H7 (cell line): Measurements from ENCODE around the gene LAMA3. TPM values are rescaled to one million over a fixed set of nuclear protein-coding genes. Genes with fewer than 3 reads are reported as not detected.
"Not testable (repeated sequence)": the region's sequence is repeated elsewhere in the genome, so short reads cannot be mapped to it uniquely, and the experiment has no call there.

Experiments
- DNase-seq: peaks from one replicate; pipeline ENCODE4 v3.0.0; 2012
- H3K27me3 ChIP-seq: 2 replicates; pipeline ENCODE4 v1.6.0; 2011; ENCODE audit warnings: mild to moderate bottlenecking, low read length; ENCODE audit not compliant: control insufficient read depth, insufficient read depth
- H3K36me3 ChIP-seq: replicated peaks from 2 replicates; pipeline ENCODE4 v1.5.1; 2011; ENCODE audit warnings: low read length; ENCODE audit not compliant: control insufficient read depth, insufficient read depth
- H3K4me3 ChIP-seq: 2 replicates; pipeline ENCODE4 v1.5.1; 2011; ENCODE audit warnings: low read depth, mild to moderate bottlenecking, control low read depth, low read length, moderate library complexity; ENCODE audit not compliant: insufficient read depth
- total RNA-seq: library from RNA; depleted of rRNA; stranded (reverse); fragments of >200 nt; shearing (Covaris generic); gene quantifications from 2 replicates; pipeline ENCODE4 v1.2.3, GENCODE V29; 2014

LAMA3 gene
- total RNA-seq, 1 experiment from 2014 or later, result 0.21 TPM

GRCh38 chr18:23704806-23705205 lies 15.6 kb downstream of the LAMA3 start:
- no peak for DNase-seq
- H3K36me3 ChIP-seq, result no peaks in the 10 kb centered on the region
- no peak overlapping the region for H3K4me3 ChIP-seq
- H3K27me3 ChIP-seq, result no peaks in the 10 kb centered on the region

- Histone ChIP-seq H3K36me3 (no peaks in the 10 kb centered on the region), H3K27me3 (no peaks in the 10 kb centered on the region), H3K4me3 (no peak overlapping the region)
- no peak for DNase-seq
These were observed 17.9 kb downstream of the LAMA3 start for GRCh38 chr18:23706971-23707640.

- H3K36me3 ChIP-seq, result no peaks in the 10 kb centered on the region
- no peak for DNase-seq
- no peaks in the 10 kb centered on the region for H3K27me3 ChIP-seq
- H3K4me3 ChIP-seq, result no peak overlapping the region
These were observed 20.8 kb downstream of the LAMA3 start for GRCh38 chr18:23710068-23710527.

- no peak for DNase-seq
- Histone ChIP-seq H3K27me3 (no peaks in the 10 kb centered on the region), H3K36me3 (no peaks in the 10 kb centered on the region), H3K4me3 (no peak overlapping the region)
These were observed 21.7 kb downstream of the LAMA3 start for GRCh38 chr18:23710946-23711345.

- no peaks in the 10 kb centered on the region for H3K36me3 ChIP-seq
- H3K4me3 ChIP-seq, result no peak overlapping the region
- DNase-seq, result no peak
- no peaks in the 10 kb centered on the region for H3K27me3 ChIP-seq
These were observed 22.2 kb downstream of the LAMA3 start for GRCh38 chr18:23711426-23711825.

GRCh38 chr18:23712445-23712844 lies 23.2 kb downstream of the LAMA3 start:
- H3K4me3 ChIP-seq, result no peak overlapping the region
- no peak for DNase-seq
- H3K36me3 ChIP-seq, result no peaks in the 10 kb centered on the region
- H3K27me3 ChIP-seq, result no peaks in the 10 kb centered on the region

GRCh38 chr18:23714576-23714975 lies 25.3 kb downstream of the LAMA3 start:
- H3K36me3 ChIP-seq, result no peaks in the 10 kb centered on the region
- no peak for DNase-seq
- no peak overlapping the region for H3K4me3 ChIP-seq
- no peaks in the 10 kb centered on the region for H3K27me3 ChIP-seq

- not testable (repeated sequence) for DNase-seq, H3K4me3 ChIP-seq, H3K36me3 ChIP-seq, H3K27me3 ChIP-seq
These were observed 26.8 kb downstream of the LAMA3 start for GRCh38 chr18:23716079-23716478.

GRCh38 chr18:23716516-23716915 lies 27.3 kb downstream of the LAMA3 start:
- Histone ChIP-seq H3K27me3 (no peaks in the 10 kb centered on the region), H3K36me3 (no peaks in the 10 kb centered on the region), H3K4me3 (no peak overlapping the region)
- DNase-seq, result peak; percentile 52

- no peaks in the 10 kb centered on the region for H3K36me3 ChIP-seq
- DNase-seq, result no peak
- H3K4me3 ChIP-seq, result no peak overlapping the region
- H3K27me3 ChIP-seq, result no peaks in the 10 kb centered on the region
These were observed 27.7 kb downstream of the LAMA3 start for GRCh38 chr18:23716966-23717365.

- H3K27me3 ChIP-seq, result no peaks in the 10 kb centered on the region
These were observed 29.0 kb downstream of the LAMA3 start for GRCh38 chr18:23718243-23718720.

GRCh38 chr18:23718731-23719130 lies 29.5 kb downstream of the LAMA3 start:
- Histone ChIP-seq H3K4me3 (no peak overlapping the region), H3K27me3 (no peaks in the 10 kb centered on the region), H3K36me3 (no peaks in the 10 kb centered on the region)
- no peak for DNase-seq

More at GRCh38 chr18:23718243-23718720, 29.0 kb downstream of the LAMA3 start:
- no peaks in the 10 kb centered on the region for H3K36me3 ChIP-seq
- DNase-seq, result no peak
- no peak overlapping the region for H3K4me3 ChIP-seq

GRCh38 chr18:23719634-23720201 lies 30.5 kb downstream of the LAMA3 start:
- no peaks in the 10 kb centered on the region for H3K27me3 ChIP-seq
- no peak overlapping the region for H3K4me3 ChIP-seq
- peak; percentile 35 for DNase-seq
- no peaks in the 10 kb centered on the region for H3K36me3 ChIP-seq

- Histone ChIP-seq H3K36me3 (no peaks in the 10 kb centered on the region), H3K27me3 (no peaks in the 10 kb centered on the region), H3K4me3 (no peak overlapping the region)
- DNase-seq, result no peak
These were observed 32.6 kb downstream of the LAMA3 start for GRCh38 chr18:23721696-23722480.

GRCh38 chr18:23722646-23723045 lies 33.4 kb downstream of the LAMA3 start:
- Histone ChIP-seq H3K27me3 (no peaks in the 10 kb centered on the region), H3K4me3 (no peak overlapping the region), H3K36me3 (no peaks in the 10 kb centered on the region)
- DNase-seq, result no peak
